ENCODE data around the gene MMP1. TPM values are rescaled to one million over a fixed set of nuclear protein-coding genes. Genes with fewer than 3 reads are reported as not detected.

The MMP1 gene
- total and polyA plus RNA-seq, 2 of the 4 experiments (the other 2 are of a cell fraction), result 166 to 245 TPM

DNA sequence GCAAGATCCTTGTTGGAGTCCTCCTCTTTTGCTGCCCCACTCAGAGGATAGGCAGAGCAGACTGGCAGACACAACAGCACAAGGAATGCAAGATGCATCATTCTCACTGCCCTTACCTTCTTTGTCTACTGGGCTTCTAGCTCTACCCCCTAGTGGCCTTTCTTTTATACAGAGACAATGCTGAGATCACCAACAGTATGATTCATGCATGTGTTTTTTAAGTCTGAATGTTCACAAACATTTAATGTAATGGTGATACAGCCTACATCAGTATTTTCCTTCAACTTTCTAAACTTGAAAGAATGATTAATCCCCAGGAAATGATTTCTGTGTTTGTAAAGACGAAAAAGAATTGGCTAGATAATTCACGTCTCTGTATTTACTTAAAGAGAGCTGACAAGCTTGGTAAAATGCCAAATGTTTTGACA lies 17.5 kb downstream of the MMP1 start, which contains the start of gene MMP10:
Gene MMP10 (minus strand): TSS at position 138 of the 428 bp plus-strand sequence. CDS start 37 bp downstream, at position 101.
- ChIA-PET CTCF (interaction anchor here (0.9 to 1.3 kb wide), 5 partner anchors 9 to 135 kb away, joined by 3 to 6 read pairs (median 4); partner anchors contain the start of gene MMP1), POLR2A (ENCODE audit: unreplicated experiment) (no interaction called here)
- Histone ChIP-seq H3K56ac (ENCODE audit: extremely low read depth, insufficient read depth, low read length) (no peak within 1 kb of the TSS), H3K14ac (replicated peaks; ENCODE audit: low read depth, low read length) (0 out of 2 replicates have a peak within 1 kb of the TSS, but pooled peaks have one; percentile 4), H2AK5ac (ENCODE audit: low read depth, low read length) (no peak within 1 kb of the TSS), H4K5ac (ENCODE audit: low read depth, low read length) (no peak within 1 kb of the TSS), H3K36me3 (ENCODE audit: control insufficient read depth, insufficient read depth, low read length) (no peaks in the 10 kb centered on the region), H3K9me1 (ENCODE audit: insufficient read depth, low read length) (peaks cover 3% of the 10 kb centered on the region; the same call in 1 of the 2 replicates), H3K4me1 (ENCODE audit: control insufficient read depth, insufficient read depth, low read length) (no peaks in the 10 kb centered on the region), H3K18ac (ENCODE audit: low read depth, low read length) (no peak within 1 kb of the TSS), H2BK5ac (ENCODE audit: low read depth, low read length, poor library complexity, severe bottlenecking) (no peak within 1 kb of the TSS), H3K23ac (ENCODE audit: low read depth, low read length) (no peak within 1 kb of the TSS), H2AK9ac (replicated peaks; ENCODE audit: low read depth, low read length, poor library complexity) (peak within 1 kb of the TSS; percentile 77), H2BK15ac (ENCODE audit: low read depth, low read length) (no peak within 1 kb of the TSS), H2AFZ (replicated peaks; ENCODE audit: low read length, poor library complexity) (peak within 1 kb of the TSS; percentile 73), H2BK20ac (ENCODE audit: low read depth, low read length) (0 out of 2 replicates have a peak within 1 kb of the TSS, but pooled peaks have one; percentile 0), H3K27ac (ENCODE audit: insufficient read depth, low read length) (no peak within 1 kb of the TSS), H3K9ac (ENCODE audit: low read depth, low read length) (no peak within 1 kb of the TSS), H3K4me2 (ENCODE audit: low read depth, low read length) (no peak within 1 kb of the TSS), H3K9me3 (ENCODE audit: control insufficient read depth, insufficient read depth, low read length) (no peaks in the 10 kb centered on the region), H3K27me3 (ENCODE audit: control insufficient read depth, insufficient read depth, low read length) (no peaks in the 10 kb centered on the region), H4K91ac (ENCODE audit: insufficient read depth, low read depth, low read length) (no peak within 1 kb of the TSS), H3K4me3 (ENCODE audit: insufficient read depth, low read depth, low read length) (no peak within 1 kb of the TSS), H4K20me1 (ENCODE audit: insufficient read depth, low read length) (no peaks in the 10 kb centered on the region), H3K79me1 (ENCODE audit: low read depth in 1 of 2, low read length in 2 of 2) (no peaks in the 10 kb centered on the region), H3K4ac (ENCODE audit: low read depth, low read length) (no peak within 1 kb of the TSS), H2BK120ac (ENCODE audit: low read depth, low read length) (peak within 1 kb of the TSS; percentile 3; the same call in 1 of the 2 replicates), H4K8ac (ENCODE audit: low read depth in 2 of 2, low read length in 2 of 2) (no peak within 1 kb of the TSS)
- DNase-seq (peak; percentile 74), ATAC-seq (ENCODE audit: low read depth) (peak; percentile 95)
- no TSS peak for BruUV-seq (replicated peaks)
- in situ Hi-C loops (cut with MboI; ENCODE audit: low sequenced_read_pairs), result no loop called here
- TF ChIP-seq MAZ (IDR thresholded peaks at IDR 0.05; ENCODE audit: borderline replicate concordance, low read depth, low read length) (no peak), MAFK (IDR thresholded peaks at IDR 0.05; ENCODE audit: low read depth, low read length) (no peak), RCOR1 (IDR thresholded peaks at IDR 0.05; ENCODE audit: insufficient replicate concordance, low read length) (no peak), MXI1 (IDR thresholded peaks at IDR 0.05; ENCODE audit: borderline replicate concordance, low read depth, low read length) (no peak), CHD1 (IDR thresholded peaks at IDR 0.05; ENCODE audit: low read depth, low read length) (no peak), POLR2A (IDR thresholded peaks at IDR 0.05; ENCODE audit: low read depth, low read length) (no peak), ELK1 (IDR thresholded peaks at IDR 0.05; ENCODE audit: borderline replicate concordance, low read depth, low read length) (no peak), SMC3 (IDR thresholded peaks at IDR 0.05; ENCODE audit: low read depth, low read length) (peak; percentile 38), FOS (IDR thresholded peaks at IDR 0.05; ENCODE audit: low read depth, low read length) (0 out of 2 replicates have a peak, but pooled peaks have one; percentile 18), NFE2L2 (IDR thresholded peaks at IDR 0.05; ENCODE audit: low read depth, low read length) (no peak), RAD21 (IDR thresholded peaks at IDR 0.05; ENCODE audit: low read length) (peak; percentile 36; the same call in 1 of the 2 replicates), BHLHE40 (IDR thresholded peaks at IDR 0.05; ENCODE audit: low read depth, low read length) (no peak), RFX5 (IDR thresholded peaks at IDR 0.05; ENCODE audit: low read depth, low read length) (no peak), CEBPB (IDR thresholded peaks at IDR 0.05; ENCODE audit: low read depth, low read length) (no peak)
- TF ChIP-seq, protein P1, sequence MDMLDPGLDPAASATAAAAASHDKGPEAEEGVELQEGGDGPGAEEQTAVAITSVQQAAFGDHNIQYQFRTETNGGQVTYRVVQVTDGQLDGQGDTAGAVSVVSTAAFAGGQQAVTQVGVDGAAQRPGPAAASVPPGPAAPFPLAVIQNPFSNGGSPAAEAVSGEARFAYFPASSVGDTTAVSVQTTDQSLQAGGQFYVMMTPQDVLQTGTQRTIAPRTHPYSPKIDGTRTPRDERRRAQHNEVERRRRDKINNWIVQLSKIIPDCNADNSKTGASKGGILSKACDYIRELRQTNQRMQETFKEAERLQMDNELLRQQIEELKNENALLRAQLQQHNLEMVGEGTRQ (IDR thresholded peaks at IDR 0.05; ENCODE audit: low read depth, low read length), result no peak
- TF ChIP-seq, protein P2, sequence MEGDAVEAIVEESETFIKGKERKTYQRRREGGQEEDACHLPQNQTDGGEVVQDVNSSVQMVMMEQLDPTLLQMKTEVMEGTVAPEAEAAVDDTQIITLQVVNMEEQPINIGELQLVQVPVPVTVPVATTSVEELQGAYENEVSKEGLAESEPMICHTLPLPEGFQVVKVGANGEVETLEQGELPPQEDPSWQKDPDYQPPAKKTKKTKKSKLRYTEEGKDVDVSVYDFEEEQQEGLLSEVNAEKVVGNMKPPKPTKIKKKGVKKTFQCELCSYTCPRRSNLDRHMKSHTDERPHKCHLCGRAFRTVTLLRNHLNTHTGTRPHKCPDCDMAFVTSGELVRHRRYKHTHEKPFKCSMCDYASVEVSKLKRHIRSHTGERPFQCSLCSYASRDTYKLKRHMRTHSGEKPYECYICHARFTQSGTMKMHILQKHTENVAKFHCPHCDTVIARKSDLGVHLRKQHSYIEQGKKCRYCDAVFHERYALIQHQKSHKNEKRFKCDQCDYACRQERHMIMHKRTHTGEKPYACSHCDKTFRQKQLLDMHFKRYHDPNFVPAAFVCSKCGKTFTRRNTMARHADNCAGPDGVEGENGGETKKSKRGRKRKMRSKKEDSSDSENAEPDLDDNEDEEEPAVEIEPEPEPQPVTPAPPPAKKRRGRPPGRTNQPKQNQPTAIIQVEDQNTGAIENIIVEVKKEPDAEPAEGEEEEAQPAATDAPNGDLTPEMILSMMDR (conservative IDR thresholded peaks at IDR 0.05; ENCODE audit: low read depth, low read length), result peak; percentile 55
- dilution Hi-C loops (cut with HindIII; ENCODE audit: low sequenced_read_pairs, unreplicated experiment), result no loop called here
- intact Hi-C loops (cut with micrococcal nuclease), result no loop called here
- no CpG with 5 or more reads among the region's 2 CpGs for WGBS, 2 experiments (ENCODE audit: extremely low coverage in 2 of 2, insufficient read length in 1 of 2)

Measured in IMR-90 (cell line).